ENCODE measurements around the gene ADRA2B. TPM values are rescaled to one million over a fixed set of nuclear protein-coding genes. Genes with fewer than 3 reads are reported as not detected.

ADRA2B gene
- polyA plus RNA-seq, 2 of the 4 experiments (the other 2 are of a cell fraction), result 0.03 to 0.05 TPM

DNA sequence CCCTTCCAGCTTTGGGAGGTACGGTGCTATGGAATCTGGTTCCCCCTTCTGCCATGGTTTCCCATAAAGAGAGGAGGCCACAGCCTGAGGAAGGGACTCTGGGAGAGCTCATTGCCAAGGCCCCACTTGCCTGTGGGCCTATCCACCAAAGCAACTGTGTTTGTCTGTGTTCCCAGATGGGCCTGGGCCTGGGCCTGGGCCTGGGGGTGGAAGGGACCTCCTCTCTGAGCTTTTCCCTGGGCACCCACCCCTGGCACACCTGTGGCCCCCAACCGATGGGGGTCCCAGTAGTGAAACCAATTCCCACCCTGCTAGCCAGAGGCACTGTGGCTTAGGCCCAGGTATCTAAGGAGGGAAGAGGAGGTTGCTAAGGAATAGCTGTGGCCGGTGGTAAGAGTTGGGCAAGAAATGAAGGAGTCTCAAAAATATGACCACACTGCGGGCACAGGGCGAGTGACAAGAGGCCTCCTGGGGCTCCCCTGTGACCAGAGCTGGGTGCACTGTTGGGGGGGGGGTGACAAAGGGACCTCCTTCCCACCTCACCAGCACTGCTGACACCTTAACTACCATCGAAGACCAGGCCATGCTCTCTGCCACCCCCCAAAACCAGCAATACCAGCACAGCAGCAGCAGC lies 33.8 kb upstream of the ADRA2B start:
- CTCF ChIA-PET, result interaction anchor here (0.8 to 1.6 kb wide), 4 partner anchors 12 to 359 kb away, joined by 3 to 5 read pairs (median 3); partner anchors contain the start of gene ASTL
- peaks cover 6% of the 10 kb centered on the region; the same call in 1 of the 3 replicates for H3K4me1 ChIP-seq
- no peaks in the 10 kb centered on the region for H3K9me3 ChIP-seq
- TF ChIP-seq KDM5A (IDR thresholded peaks at IDR 0.05) (no peak), HDAC2 (IDR thresholded peaks at IDR 0.05) (no peak), RARB (CRISPR knock-in tag; IDR thresholded peaks at IDR 0.05) (no peak), TP53 (CRISPR knock-in tag; IDR thresholded peaks at IDR 0.05) (no peak), MYC (IDR thresholded peaks at IDR 0.05; ENCODE audit: borderline replicate concordance, low read length) (no peak), ZFP36 (IDR thresholded peaks at IDR 0.05; ENCODE audit: borderline replicate concordance, partially characterized antibody) (no peak)
- no peak for DNase-seq (ENCODE audit: low read depth in 1 of 2, low spot score in 1 of 2)
- ATAC-seq, result no peak
- POLR2A ChIA-PET, result no interaction called here
- 69% methylated on average over 6 of the region's 6 CpGs for WGBS (ENCODE audit: missing lambda C conversion rate)
- no peak overlapping the region for H3K4me2 ChIP-seq
- no peak overlapping the region for H3K27ac ChIP-seq
- H3K4me3 ChIP-seq, result no peak overlapping the region
- no peak for FAIRE-seq

DNA sequence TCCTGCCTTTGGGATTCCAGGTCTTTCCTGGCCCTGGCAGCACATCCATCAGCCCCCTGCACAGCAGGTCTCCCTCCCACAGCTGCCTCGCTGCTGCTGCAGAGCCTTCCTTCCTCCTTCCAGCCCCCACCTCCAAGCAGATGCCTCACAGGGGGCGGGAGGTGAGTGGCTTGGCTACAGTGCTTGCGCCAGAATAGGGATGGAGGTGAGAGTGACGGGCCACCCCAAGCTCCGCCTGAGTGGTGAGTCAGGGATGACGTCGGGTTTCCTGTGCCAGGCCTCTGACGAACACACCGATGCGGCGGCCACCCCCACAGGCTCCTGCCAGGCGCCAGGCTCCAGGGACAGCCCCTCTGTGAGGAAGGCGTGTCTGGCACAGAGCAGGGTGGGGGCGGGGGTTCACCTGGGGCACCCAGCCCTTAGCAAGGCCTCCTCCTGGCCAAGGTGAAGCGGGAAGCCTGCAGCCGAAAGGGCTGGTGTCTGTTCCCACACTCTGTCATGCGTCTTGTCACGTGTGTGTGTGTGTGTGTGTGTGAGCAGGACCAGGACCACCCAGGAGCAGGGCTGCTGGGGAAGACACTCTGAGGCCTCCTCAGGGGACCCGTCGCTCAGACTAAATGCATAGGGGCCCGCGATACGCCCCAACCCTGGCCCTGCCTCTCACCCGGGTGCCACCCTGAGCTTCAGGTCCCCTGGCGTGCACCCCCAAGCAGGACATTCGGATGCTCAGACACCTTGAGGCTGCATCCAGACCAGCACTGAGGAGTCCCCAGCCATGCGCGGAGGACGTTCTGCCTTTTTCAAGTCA lies 32.2 kb upstream of the ADRA2B start:
- CTCF ChIA-PET, result interaction anchor here (0.8 to 2.5 kb wide), 3 partner anchors 11 to 32 kb away, joined by 3 to 13 read pairs (median 3); no protein-coding TSS in a partner anchor
- peak overlapping the region; percentile 27; the same call in 1 of the 3 replicates for H3K4me2 ChIP-seq
- TF ChIP-seq NFE2L2 (conservative IDR thresholded peaks at IDR 0.05; ENCODE audit: low read length) (no peak), FOSL2 (IDR thresholded peaks at IDR 0.05) (no peak), FOSL2 (CRISPR knock-in tag; IDR thresholded peaks at IDR 0.05) (peak; percentile 76)
- FAIRE-seq, result no peak
- H3K9me3 ChIP-seq, result no peaks in the 10 kb centered on the region
- POLR2A ChIA-PET, result no interaction called here
- WGBS (ENCODE audit: missing lambda C conversion rate), result 55% methylated on average over 24 of the region's 29 CpGs
- peak overlapping the region in 1 of 2 experiments; percentile 57; a peak in 2 of 6 replicates for H3K27ac ChIP-seq
- DNase-seq (ENCODE audit: low read depth in 1 of 2, low spot score in 1 of 2), result peak; percentile 25 to 78
- peak; percentile 73 to 78 for ATAC-seq
- H3K4me3 ChIP-seq, result no peak overlapping the region
- H3K4me1 ChIP-seq, result peaks cover 10% of the 10 kb centered on the region; the same call in 2 of the 3 replicates

- H3K27ac ChIP-seq, result no peak overlapping the region
Observed at GRCh38 chr2:96147593-96148201, 31.3 kb upstream of the ADRA2B start.

DNA sequence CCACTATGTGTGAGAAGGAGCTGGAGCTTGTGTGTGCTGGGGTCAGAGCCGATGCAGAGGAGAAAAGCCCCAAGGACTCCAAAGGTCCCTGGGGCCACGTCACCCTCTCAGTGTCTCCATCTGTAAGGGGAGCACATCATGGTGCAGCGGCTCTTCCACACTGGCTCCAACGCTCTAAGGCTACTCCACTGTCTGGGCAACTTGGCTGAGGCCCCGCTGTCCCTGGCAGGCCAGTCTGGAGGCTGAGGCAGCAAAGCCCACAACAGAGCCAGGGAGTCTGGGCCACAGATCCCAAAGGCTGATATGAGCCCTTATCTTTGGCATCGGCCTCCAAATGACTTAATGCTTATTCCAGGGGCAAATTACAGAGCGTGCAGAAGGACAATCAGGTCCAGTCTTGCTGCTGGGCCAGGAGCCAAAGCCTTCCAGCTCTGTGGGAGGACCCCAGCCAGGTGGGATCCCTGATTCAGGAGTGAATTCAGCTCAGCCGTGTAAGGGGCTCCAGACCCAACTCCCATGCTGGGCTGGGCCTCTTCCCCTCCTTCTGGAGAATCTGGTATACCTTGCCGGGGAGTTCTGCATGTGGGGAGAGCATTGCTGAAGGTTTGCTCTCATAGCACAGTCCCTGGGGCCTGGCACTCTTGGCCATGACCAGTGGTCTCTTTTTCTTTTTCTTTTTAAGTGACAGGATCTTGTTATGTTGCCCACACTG lies 30.7 kb upstream of the ADRA2B start:
- 0 out of 6 replicates have a peak, but pooled peaks of 1 of the 2 experiments have one; percentile 4 for ATAC-seq
- TF ChIP-seq HDAC2 (IDR thresholded peaks at IDR 0.05), result no peak
- TF ChIP-seq HOXB5 (CRISPR knock-in tag; IDR thresholded peaks at IDR 0.05), result no peak
- TF ChIP-seq SMC3 (IDR thresholded peaks at IDR 0.05), result no peak
- no peak for TF ChIP-seq RAD21 (conservative IDR thresholded peaks at IDR 0.05 in 1 of 2, IDR thresholded peaks at IDR 0.05 in 1 of 2)
- no peak for TF ChIP-seq TFCP2L1 (CRISPR knock-in tag; IDR thresholded peaks at IDR 0.05)
- no peak for TF ChIP-seq CHD4 (IDR thresholded peaks at IDR 0.05; ENCODE audit: borderline replicate concordance)
- no peak for TF ChIP-seq NPAS2 (CRISPR knock-in tag; IDR thresholded peaks at IDR 0.05; ENCODE audit: borderline replicate concordance)
- no peak for TF ChIP-seq EP300 (IDR thresholded peaks at IDR 0.05)
- TF ChIP-seq PHF8 (IDR thresholded peaks at IDR 0.05; ENCODE audit: borderline replicate concordance, low read depth), result no peak
- TF ChIP-seq, protein P1, sequence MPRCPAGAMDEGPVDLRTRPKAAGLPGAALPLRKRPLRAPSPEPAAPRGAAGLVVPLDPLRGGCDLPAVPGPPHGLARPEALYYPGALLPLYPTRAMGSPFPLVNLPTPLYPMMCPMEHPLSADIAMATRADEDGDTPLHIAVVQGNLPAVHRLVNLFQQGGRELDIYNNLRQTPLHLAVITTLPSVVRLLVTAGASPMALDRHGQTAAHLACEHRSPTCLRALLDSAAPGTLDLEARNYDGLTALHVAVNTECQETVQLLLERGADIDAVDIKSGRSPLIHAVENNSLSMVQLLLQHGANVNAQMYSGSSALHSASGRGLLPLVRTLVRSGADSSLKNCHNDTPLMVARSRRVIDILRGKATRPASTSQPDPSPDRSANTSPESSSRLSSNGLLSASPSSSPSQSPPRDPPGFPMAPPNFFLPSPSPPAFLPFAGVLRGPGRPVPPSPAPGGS (IDR thresholded peaks at IDR 0.05), result no peak
- TF ChIP-seq, protein P2, sequence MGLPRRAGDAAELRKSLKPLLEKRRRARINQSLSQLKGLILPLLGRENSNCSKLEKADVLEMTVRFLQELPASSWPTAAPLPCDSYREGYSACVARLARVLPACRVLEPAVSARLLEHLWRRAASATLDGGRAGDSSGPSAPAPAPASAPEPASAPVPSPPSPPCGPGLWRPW (IDR thresholded peaks at IDR 0.05), result no peak
- TF ChIP-seq, protein P3, sequence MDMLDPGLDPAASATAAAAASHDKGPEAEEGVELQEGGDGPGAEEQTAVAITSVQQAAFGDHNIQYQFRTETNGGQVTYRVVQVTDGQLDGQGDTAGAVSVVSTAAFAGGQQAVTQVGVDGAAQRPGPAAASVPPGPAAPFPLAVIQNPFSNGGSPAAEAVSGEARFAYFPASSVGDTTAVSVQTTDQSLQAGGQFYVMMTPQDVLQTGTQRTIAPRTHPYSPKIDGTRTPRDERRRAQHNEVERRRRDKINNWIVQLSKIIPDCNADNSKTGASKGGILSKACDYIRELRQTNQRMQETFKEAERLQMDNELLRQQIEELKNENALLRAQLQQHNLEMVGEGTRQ (IDR thresholded peaks at IDR 0.05), result no peak
- no peak for TF ChIP-seq RARB (CRISPR knock-in tag; IDR thresholded peaks at IDR 0.05)
- no peak for TF ChIP-seq EHMT2 (IDR thresholded peaks at IDR 0.05; ENCODE audit: low read depth)
- no peak overlapping the region for H3K4me3 ChIP-seq
- 89% methylated on average over 7 of the region's 9 CpGs for WGBS (ENCODE audit: missing lambda C conversion rate)
- H3K9me3 ChIP-seq, result no peaks in the 10 kb centered on the region
- no peak overlapping the region for H3K4me2 ChIP-seq
- ChIA-PET POLR2A (no interaction called here), CTCF (interaction anchor here (1.9 to 2.5 kb wide), 2 partner anchors 27 to 124 kb away, joined by 8 to 13 read pairs; no protein-coding TSS in a partner anchor)
- FAIRE-seq, result no peak
- DNase-seq (ENCODE audit: low read depth in 1 of 2, low spot score in 1 of 2), result no peak
- H3K27ac ChIP-seq, result no peak overlapping the region
- H3K4me1 ChIP-seq, result peaks cover 10% of the 10 kb centered on the region; the same call in 2 of the 3 replicates

More at GRCh38 chr2:96147593-96148201, 31.3 kb upstream of the ADRA2B start:
- DNase-seq (ENCODE audit: low read depth in 1 of 2, low spot score in 1 of 2) (no peak), ATAC-seq (no peak), FAIRE-seq (no peak)
- H3K4me3 ChIP-seq, result no peak overlapping the region
- peaks cover 10% of the 10 kb centered on the region; the same call in 2 of the 3 replicates for H3K4me1 ChIP-seq
- H3K9me3 ChIP-seq, result no peaks in the 10 kb centered on the region
- 89% methylated on average over 9 of the region's 9 CpGs for WGBS (ENCODE audit: missing lambda C conversion rate)
- POLR2A ChIA-PET, result no interaction called here
- H3K4me2 ChIP-seq, result no peak overlapping the region
- CTCF ChIA-PET, result interaction anchor here (1.0 to 2.5 kb wide), 3 partner anchors 27 to 125 kb away, joined by 3 to 13 read pairs (median 8); no protein-coding TSS in a partner anchor
- TF ChIP-seq EP300 (IDR thresholded peaks at IDR 0.05), result no peak
- no peak for TF ChIP-seq POLR2A (IDR thresholded peaks at IDR 0.05; ENCODE audit: low read length)
